HEK293 (cell line): ENCODE measurements around the gene HOXA10.

ENCODE experiments used
- BCL11A ChIP-seq: fragments of 450-650 bp; formaldehyde crosslinking; IDR thresholded peaks from 2 replicates; pipeline ENCODE4 v1.5.1; 2016; ENCODE audit warnings: low read depth, missing biosample characterization, missing genetic modification characterization
- HOXD13 ChIP-seq: sonication (generic); formaldehyde crosslinking; IDR thresholded peaks from 2 replicates; pipeline ENCODE4 v1.8.0; 2022; ENCODE audit warnings: missing genetic modification reagents, borderline replicate concordance
- IKZF3 ChIP-seq: fragments of 450-650 bp; IDR thresholded peaks from 2 replicates; pipeline ENCODE4 v1.5.0; 2018; ENCODE audit warnings: missing biosample characterization, mild to moderate bottlenecking, missing genetic modification characterization, moderate library complexity
- KLF1 ChIP-seq: fragments of 450-650 bp; formaldehyde crosslinking; IDR thresholded peaks from 2 replicates; pipeline ENCODE4 v1.5.1; 2016; ENCODE audit warnings: missing biosample characterization, missing genetic modification characterization
- KLF16 ChIP-seq: fragments of 450-650 bp; formaldehyde crosslinking; IDR thresholded peaks from 2 replicates; pipeline ENCODE4 v1.5.1; 2017; ENCODE audit warnings: missing biosample characterization, missing genetic modification characterization
- KLF9 ChIP-seq: fragments of 450-650 bp; formaldehyde crosslinking; IDR thresholded peaks from 2 replicates; pipeline ENCODE4 v1.5.1; 2016; ENCODE audit warnings: missing biosample characterization, missing genetic modification characterization, low read depth
- OSR2 ChIP-seq: fragments of 450-650 bp; formaldehyde crosslinking; IDR thresholded peaks from 2 replicates; pipeline ENCODE4 v1.5.1; 2016; ENCODE audit warnings: missing biosample characterization, missing genetic modification characterization
- OVOL3 ChIP-seq: fragments of 450-650 bp; formaldehyde crosslinking; IDR thresholded peaks from 2 replicates; pipeline ENCODE4 v1.5.1; 2016; ENCODE audit warnings: missing biosample characterization, missing genetic modification characterization
- SCRT1 ChIP-seq: fragments of 450-650 bp; formaldehyde crosslinking; IDR thresholded peaks from 2 replicates; pipeline ENCODE4 v1.5.1; 2016; ENCODE audit warnings: missing biosample characterization, missing genetic modification characterization, borderline replicate concordance
- TCF7L2 ChIP-seq: IDR thresholded peaks from 2 replicates; pipeline ENCODE4 v1.6.1; 2011; ENCODE audit warnings: low read depth, mild to moderate bottlenecking, inconsistent platforms, low read length, moderate library complexity, borderline replicate concordance
- ZFP69B ChIP-seq: fragments of 450-650 bp; formaldehyde crosslinking; IDR thresholded peaks from 2 replicates; pipeline ENCODE4 v1.5.1; 2016; ENCODE audit warnings: missing biosample characterization, missing genetic modification characterization
- ZNF155 ChIP-seq: fragments of 450-650 bp; formaldehyde crosslinking; IDR thresholded peaks from 2 replicates; pipeline ENCODE4 v1.5.1; 2016; ENCODE audit warnings: missing biosample characterization, missing genetic modification characterization
- ZNF169 ChIP-seq: fragments of 450-650 bp; formaldehyde crosslinking; IDR thresholded peaks from 2 replicates; pipeline ENCODE4 v1.5.1; 2016; ENCODE audit warnings: missing biosample characterization, missing genetic modification characterization
- ZNF24 ChIP-seq: fragments of 450-650 bp; formaldehyde crosslinking; IDR thresholded peaks from 2 replicates; pipeline ENCODE4 v1.5.1; 2016; ENCODE audit warnings: missing biosample characterization, missing genetic modification characterization
- ZNF324 ChIP-seq: fragments of 450-650 bp; formaldehyde crosslinking; IDR thresholded peaks from 2 replicates; pipeline ENCODE4 v1.5.1; 2016; ENCODE audit warnings: missing biosample characterization, missing genetic modification characterization
- ZNF341 ChIP-seq: fragments of 450-650 bp; formaldehyde crosslinking; IDR thresholded peaks from 2 replicates; pipeline ENCODE4; 2016; ENCODE audit warnings: low read depth, missing biosample characterization, missing genetic modification characterization
- ZNF37A ChIP-seq: fragments of 450-650 bp; IDR thresholded peaks from 2 replicates; pipeline ENCODE4 v1.5.1; 2018; ENCODE audit warnings: missing biosample characterization, missing genetic modification characterization
- ZNF423 ChIP-seq: fragments of 450-650 bp; formaldehyde crosslinking; IDR thresholded peaks from 2 replicates; pipeline ENCODE4 v1.5.1; 2016; ENCODE audit warnings: missing biosample characterization, missing genetic modification characterization
- ZNF660 ChIP-seq: fragments of 450-650 bp; IDR thresholded peaks from 2 replicates; pipeline ENCODE4 v1.5.1; 2018; ENCODE audit warnings: missing biosample characterization, mild to moderate bottlenecking, missing genetic modification characterization
- TF ChIP-seq, protein P1 (sequence below): fragments of 450-650 bp; formaldehyde crosslinking; IDR thresholded peaks from 2 replicates; pipeline ENCODE4 v1.5.1; 2016; ENCODE audit warnings: missing biosample characterization, missing genetic modification characterization
- TF ChIP-seq, protein P2 (sequence below): fragments of 450-650 bp; formaldehyde crosslinking; IDR thresholded peaks from 2 replicates; pipeline ENCODE4 v1.5.1; 2017; ENCODE audit warnings: missing biosample characterization, missing genetic modification characterization
- TF ChIP-seq, protein P3 (sequence below): fragments of 450-650 bp; formaldehyde crosslinking; IDR thresholded peaks from 2 replicates; pipeline ENCODE4 v1.5.1; 2016; ENCODE audit warnings: missing biosample characterization, missing genetic modification characterization
- TF ChIP-seq, protein P4 (sequence below): fragments of 450-650 bp; formaldehyde crosslinking; IDR thresholded peaks from 2 replicates; pipeline ENCODE4 v1.5.1; 2017; ENCODE audit warnings: missing biosample characterization, missing genetic modification characterization
- TF ChIP-seq, protein P5 (sequence below): fragments of 450-650 bp; formaldehyde crosslinking; conservative IDR thresholded peaks from 2 replicates; pipeline ENCODE4 v1.5.1; 2016; ENCODE audit warnings: low read depth, missing biosample characterization, missing genetic modification characterization
- TF ChIP-seq, protein P6 (sequence below): fragments of 450-650 bp; formaldehyde crosslinking; IDR thresholded peaks from 2 replicates; pipeline ENCODE4 v1.5.1; 2016; ENCODE audit warnings: missing biosample characterization, missing genetic modification characterization

The HOXA10 gene

DNA sequence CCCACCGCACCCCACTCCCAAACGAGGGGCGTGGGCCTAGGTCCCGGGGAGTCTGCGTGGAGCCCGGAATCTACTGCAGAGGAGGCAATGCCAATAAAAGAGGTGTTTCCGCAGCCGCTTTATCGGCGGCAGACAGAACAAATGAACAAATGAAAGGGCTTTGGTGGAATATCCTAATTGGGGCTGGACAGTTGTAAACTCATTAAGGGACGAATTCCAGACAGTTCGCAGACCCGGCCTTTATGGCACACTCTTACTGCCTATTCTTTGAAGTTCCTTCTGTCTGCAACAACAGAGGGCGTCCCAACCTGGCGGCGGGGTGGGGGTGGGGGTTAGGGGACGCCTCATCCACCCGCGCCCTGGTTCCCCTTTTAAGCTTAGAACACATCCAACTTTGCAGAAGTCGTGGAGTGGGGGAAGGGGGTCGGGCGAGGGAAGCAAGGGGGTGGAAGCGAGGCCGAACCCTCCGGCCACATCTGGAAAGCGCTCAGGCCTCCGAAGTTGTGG lies 12.9 kb downstream of the HOXA10 start (continued):
- TF ChIP-seq, protein P1, sequence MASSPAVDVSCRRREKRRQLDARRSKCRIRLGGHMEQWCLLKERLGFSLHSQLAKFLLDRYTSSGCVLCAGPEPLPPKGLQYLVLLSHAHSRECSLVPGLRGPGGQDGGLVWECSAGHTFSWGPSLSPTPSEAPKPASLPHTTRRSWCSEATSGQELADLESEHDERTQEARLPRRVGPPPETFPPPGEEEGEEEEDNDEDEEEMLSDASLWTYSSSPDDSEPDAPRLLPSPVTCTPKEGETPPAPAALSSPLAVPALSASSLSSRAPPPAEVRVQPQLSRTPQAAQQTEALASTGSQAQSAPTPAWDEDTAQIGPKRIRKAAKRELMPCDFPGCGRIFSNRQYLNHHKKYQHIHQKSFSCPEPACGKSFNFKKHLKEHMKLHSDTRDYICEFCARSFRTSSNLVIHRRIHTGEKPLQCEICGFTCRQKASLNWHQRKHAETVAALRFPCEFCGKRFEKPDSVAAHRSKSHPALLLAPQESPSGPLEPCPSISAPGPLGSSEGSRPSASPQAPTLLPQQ (tag by site-specific recombination), result 0 out of 2 replicates have a peak, but pooled peaks have one; percentile 46
- TF ChIP-seq KLF9, result peak; percentile 60
- TF ChIP-seq ZNF155, result no peak
- TF ChIP-seq ZNF324 (tag by site-specific recombination), result no peak
- TF ChIP-seq, protein P2, sequence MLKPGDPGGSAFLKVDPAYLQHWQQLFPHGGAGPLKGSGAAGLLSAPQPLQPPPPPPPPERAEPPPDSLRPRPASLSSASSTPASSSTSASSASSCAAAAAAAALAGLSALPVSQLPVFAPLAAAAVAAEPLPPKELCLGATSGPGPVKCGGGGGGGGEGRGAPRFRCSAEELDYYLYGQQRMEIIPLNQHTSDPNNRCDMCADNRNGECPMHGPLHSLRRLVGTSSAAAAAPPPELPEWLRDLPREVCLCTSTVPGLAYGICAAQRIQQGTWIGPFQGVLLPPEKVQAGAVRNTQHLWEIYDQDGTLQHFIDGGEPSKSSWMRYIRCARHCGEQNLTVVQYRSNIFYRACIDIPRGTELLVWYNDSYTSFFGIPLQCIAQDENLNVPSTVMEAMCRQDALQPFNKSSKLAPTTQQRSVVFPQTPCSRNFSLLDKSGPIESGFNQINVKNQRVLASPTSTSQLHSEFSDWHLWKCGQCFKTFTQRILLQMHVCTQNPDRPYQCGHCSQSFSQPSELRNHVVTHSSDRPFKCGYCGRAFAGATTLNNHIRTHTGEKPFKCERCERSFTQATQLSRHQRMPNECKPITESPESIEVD, result peak; percentile 29; the same call in 1 of the 2 replicates
- 0 out of 2 replicates have a peak, but pooled peaks have one; percentile 22 for TF ChIP-seq ZFP69B (tag by site-specific recombination)
- no peak; the same call in 1 of the 2 replicates for TF ChIP-seq HOXD13
- peak; percentile 66 for TF ChIP-seq OSR2 (tag by site-specific recombination)
- TF ChIP-seq OVOL3 (tag by site-specific recombination), result peak; percentile 34; the same call in 1 of the 2 replicates
- peak; percentile 57; the same call in 1 of the 2 replicates for TF ChIP-seq ZNF423 (tag by site-specific recombination)
- TF ChIP-seq KLF1, result peak; percentile 88
- peak; percentile 84 for TF ChIP-seq ZNF24 (tag by site-specific recombination)
- TF ChIP-seq, protein P3, sequence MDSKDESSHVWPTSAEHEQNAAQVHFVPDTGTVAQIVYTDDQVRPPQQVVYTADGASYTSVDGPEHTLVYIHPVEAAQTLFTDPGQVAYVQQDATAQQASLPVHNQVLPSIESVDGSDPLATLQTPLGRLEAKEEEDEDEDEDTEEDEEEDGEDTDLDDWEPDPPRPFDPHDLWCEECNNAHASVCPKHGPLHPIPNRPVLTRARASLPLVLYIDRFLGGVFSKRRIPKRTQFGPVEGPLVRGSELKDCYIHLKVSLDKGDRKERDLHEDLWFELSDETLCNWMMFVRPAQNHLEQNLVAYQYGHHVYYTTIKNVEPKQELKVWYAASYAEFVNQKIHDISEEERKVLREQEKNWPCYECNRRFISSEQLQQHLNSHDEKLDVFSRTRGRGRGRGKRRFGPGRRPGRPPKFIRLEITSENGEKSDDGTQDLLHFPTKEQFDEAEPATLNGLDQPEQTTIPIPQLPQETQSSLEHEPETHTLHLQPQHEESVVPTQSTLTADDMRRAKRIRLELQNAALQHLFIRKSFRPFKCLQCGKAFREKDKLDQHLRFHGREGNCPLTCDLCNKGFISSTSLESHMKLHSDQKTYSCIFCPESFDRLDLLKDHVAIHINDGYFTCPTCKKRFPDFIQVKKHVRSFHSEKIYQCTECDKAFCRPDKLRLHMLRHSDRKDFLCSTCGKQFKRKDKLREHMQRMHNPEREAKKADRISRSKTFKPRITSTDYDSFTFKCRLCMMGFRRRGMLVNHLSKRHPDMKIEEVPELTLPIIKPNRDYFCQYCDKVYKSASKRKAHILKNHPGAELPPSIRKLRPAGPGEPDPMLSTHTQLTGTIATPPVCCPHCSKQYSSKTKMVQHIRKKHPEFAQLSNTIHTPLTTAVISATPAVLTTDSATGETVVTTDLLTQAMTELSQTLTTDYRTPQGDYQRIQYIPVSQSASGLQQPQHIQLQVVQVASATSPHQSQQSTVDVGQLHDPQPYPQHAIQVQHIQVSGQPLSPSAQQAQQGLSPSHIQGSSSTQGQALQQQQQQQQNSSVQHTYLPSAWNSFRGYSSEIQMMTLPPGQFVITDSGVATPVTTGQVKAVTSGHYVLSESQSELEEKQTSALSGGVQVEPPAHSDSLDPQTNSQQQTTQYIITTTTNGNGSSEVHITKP (tag by site-specific recombination), result peak; percentile 91
- TF ChIP-seq ZNF341 (tag by site-specific recombination), result peak; percentile 42; the same call in 1 of the 2 replicates
- peak; percentile 98 for TF ChIP-seq IKZF3 (tag by site-specific recombination)
- no peak for TF ChIP-seq ZNF169
- TF ChIP-seq TCF7L2, result peak; percentile 76
- TF ChIP-seq, protein P4, sequence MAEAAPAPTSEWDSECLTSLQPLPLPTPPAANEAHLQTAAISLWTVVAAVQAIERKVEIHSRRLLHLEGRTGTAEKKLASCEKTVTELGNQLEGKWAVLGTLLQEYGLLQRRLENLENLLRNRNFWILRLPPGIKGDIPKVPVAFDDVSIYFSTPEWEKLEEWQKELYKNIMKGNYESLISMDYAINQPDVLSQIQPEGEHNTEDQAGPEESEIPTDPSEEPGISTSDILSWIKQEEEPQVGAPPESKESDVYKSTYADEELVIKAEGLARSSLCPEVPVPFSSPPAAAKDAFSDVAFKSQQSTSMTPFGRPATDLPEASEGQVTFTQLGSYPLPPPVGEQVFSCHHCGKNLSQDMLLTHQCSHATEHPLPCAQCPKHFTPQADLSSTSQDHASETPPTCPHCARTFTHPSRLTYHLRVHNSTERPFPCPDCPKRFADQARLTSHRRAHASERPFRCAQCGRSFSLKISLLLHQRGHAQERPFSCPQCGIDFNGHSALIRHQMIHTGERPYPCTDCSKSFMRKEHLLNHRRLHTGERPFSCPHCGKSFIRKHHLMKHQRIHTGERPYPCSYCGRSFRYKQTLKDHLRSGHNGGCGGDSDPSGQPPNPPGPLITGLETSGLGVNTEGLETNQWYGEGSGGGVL (tag by site-specific recombination), result peak; percentile 75
- TF ChIP-seq KLF16 (tag by site-specific recombination), result 0 out of 2 replicates have a peak, but pooled peaks have one; percentile 30
- TF ChIP-seq SCRT1, result no peak
- TF ChIP-seq, protein P5, sequence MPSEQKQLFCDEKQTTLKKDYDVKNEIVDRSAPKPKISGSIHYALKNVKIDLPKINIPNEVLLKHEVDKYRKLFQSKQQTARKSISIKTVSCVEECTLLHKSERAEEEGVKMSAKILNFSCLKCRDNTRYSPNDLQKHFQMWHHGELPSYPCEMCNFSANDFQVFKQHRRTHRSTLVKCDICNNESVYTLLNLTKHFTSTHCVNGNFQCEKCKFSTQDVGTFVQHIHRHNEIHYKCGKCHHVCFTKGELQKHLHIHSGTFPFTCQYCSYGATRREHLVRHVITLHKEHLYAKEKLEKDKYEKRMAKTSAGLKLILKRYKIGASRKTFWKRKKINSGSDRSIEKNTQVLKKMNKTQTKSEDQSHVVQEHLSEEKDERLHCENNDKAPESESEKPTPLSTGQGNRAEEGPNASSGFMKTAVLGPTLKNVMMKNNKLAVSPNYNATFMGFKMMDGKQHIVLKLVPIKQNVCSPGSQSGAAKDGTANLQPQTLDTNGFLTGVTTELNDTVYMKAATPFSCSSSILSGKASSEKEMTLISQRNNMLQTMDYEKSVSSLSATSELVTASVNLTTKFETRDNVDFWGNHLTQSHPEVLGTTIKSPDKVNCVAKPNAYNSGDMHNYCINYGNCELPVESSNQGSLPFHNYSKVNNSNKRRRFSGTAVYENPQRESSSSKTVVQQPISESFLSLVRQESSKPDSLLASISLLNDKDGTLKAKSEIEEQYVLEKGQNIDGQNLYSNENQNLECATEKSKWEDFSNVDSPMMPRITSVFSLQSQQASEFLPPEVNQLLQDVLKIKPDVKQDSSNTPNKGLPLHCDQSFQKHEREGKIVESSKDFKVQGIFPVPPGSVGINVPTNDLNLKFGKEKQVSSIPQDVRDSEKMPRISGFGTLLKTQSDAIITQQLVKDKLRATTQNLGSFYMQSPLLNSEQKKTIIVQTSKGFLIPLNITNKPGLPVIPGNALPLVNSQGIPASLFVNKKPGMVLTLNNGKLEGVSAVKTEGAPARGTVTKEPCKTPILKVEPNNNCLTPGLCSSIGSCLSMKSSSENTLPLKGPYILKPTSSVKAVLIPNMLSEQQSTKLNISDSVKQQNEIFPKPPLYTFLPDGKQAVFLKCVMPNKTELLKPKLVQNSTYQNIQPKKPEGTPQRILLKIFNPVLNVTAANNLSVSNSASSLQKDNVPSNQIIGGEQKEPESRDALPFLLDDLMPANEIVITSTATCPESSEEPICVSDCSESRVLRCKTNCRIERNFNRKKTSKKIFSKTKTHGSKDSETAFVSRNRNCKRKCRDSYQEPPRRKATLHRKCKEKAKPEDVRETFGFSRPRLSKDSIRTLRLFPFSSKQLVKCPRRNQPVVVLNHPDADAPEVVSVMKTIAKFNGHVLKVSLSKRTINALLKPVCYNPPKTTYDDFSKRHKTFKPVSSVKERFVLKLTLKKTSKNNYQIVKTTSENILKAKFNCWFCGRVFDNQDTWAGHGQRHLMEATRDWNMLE, result 0 out of 2 replicates have a peak, but pooled peaks have one; percentile 18
- TF ChIP-seq ZNF37A, result no peak
- TF ChIP-seq BCL11A (tag by site-specific recombination), result peak; percentile 83
- TF ChIP-seq, protein P6, sequence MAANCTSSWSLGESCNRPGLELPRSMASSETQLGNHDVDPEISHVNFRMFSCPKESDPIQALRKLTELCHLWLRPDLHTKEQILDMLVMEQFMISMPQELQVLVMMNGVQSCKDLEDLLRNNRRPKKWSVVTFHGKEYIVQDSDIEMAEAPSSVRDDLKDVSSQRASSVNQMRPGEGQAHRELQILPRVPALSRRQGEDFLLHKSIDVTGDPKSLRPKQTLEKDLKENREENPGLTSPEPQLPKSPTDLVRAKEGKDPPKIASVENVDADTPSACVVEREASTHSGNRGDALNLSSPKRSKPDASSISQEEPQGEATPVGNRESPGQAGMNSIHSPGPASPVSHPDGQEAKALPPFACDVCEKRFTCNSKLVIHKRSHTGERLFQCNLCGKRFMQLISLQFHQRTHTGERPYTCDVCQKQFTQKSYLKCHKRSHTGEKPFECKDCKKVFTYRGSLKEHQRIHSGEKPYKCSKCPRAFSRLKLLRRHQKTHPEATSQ (tag by site-specific recombination), result no peak
- no peak for TF ChIP-seq ZNF660
